ENCODE results near the gene FMNL3.
"Not testable (repeated sequence)": the region's sequence is repeated elsewhere in the genome, so short reads cannot be mapped to it uniquely, and the experiment has no call there.

The FMNL3 gene, protein sequence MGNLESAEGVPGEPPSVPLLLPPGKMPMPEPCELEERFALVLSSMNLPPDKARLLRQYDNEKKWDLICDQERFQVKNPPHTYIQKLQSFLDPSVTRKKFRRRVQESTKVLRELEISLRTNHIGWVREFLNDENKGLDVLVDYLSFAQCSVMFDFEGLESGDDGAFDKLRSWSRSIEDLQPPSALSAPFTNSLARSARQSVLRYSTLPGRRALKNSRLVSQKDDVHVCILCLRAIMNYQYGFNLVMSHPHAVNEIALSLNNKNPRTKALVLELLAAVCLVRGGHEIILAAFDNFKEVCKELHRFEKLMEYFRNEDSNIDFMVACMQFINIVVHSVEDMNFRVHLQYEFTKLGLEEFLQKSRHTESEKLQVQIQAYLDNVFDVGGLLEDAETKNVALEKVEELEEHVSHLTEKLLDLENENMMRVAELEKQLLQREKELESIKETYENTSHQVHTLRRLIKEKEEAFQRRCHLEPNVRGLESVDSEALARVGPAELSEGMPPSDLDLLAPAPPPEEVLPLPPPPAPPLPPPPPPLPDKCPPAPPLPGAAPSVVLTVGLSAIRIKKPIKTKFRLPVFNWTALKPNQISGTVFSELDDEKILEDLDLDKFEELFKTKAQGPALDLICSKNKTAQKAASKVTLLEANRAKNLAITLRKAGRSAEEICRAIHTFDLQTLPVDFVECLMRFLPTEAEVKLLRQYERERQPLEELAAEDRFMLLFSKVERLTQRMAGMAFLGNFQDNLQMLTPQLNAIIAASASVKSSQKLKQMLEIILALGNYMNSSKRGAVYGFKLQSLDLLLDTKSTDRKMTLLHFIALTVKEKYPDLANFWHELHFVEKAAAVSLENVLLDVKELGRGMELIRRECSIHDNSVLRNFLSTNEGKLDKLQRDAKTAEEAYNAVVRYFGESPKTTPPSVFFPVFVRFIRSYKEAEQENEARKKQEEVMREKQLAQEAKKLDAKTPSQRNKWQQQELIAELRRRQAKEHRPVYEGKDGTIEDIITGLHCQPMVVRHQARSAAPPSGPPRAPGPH

DNA sequence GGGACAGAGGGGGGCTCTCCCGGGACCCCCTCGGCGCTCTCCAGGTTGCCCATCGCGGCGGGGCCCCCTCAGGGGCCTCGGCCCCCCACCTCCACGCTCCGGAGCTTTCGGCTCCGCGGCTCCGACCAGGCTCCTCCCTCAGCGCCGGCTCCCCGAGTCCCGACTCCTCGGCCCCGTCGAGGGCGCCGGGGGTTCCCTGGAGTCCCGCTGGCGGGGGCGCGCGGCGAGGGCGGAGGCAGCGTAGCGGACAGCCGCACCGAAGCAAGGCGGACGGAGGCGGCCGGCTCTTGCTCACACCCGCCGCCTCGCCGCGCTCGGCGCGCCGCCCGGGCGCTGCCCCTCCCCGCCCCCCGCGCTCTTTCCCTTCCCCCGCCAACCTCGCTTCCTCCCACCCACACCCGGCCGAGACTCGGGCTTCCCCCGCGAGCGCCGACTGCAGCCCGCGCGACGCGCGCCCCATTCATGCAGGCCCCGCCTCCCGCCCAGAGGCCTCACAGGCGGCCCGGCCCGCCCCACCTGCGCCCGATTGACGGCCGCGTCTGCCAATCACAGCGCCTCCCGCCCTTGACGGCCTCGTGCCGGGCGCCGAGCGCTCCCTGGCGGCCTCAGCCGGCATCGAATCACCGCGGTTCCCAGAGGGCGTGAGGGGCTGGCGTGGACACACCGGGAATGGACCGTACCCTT, at the start of gene FMNL3:
TSS of gene FMNL3 (minus strand) at position 278 of the 684 bp plus-strand sequence. CDS start at position 53, 225 bp downstream.
- DNase-seq = peak; percentile 75 to 99 (median 95)

DNA sequence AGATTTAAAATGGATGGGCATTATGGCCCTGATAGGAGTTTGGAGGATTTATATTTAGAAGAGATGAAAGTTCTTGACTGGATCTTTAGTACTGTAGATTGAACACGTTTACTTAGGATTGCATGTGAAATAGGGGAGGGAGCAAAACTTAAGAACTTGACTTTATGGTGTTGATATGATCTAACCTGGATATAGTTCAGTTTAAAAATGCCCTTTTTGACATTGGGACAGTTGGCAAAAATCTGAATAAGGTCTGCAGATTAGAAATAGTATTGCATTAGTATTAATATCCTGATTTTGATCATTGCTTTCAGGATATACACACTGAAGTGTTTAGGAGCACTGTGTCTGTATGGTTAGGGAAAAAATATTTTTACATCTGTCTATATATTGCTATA, 43.8 kb upstream of the FMNL3 start:
- DNase-seq = no peak

DNA sequence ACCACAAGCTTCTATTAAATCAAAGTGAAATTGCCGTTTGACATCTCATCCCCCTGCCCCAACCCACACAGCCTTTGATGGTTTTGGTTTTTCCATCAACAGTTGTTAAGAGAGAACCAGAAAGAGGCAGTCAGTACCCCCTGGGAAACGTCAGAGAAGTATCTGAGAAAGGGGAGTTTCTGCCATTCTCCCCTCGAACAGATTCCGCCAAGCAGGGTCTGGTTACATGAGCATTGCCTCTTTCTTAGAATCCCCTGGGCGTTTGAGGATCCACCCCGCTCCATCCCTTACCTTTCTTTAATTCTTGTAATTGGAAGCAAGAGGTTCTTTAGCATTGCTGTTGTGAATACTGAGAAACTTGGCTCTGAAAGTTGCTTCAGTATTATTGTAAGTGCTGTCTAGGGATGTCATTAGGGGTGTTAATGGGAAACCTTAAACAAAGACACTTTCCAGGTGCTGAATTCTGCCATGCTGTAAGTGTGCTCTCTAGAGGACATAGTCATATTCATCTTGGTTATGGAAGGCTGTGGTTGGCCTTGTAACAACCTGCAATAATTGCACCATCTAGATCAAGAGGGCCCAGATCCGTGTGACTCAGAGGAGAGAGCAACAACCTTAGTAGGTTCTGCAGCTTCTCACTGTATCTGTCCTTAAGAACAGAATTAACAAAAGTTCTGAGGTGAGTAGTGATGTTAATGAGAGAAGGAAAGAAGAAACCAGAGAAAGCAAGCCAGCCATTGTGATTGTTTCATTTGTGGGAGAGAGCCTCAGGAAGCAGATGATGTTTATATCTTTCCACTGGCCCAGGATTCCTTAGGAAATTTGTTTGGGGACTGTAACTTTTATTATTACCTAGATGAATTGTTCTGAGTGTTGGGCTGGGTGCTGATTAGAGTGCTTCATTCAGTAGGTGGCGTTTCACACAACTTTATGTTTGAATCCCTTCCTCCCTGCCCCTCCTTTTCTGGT, 43.1 kb upstream of the FMNL3 start:
- no peak for DNase-seq

DNA sequence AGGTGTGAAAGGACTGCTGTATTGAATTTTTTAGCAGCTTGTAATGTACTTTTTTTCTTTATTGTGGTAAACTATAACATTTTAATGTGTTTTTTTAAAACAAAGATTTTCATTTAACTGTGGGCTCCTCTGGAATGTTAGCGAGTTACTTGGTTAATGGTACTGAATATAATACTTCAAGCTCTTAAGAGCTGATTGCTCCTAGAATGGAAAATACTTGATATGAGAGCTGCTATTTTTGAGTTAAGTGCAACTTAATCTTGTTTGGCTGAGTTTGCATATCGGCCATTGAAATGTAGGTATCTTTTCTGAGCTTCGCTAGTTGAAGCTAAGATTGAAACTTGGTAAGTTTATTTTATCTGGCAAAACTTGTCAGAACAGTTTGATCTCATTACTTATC, 41.6 kb upstream of the FMNL3 start:
- DNase-seq = no peak

DNA sequence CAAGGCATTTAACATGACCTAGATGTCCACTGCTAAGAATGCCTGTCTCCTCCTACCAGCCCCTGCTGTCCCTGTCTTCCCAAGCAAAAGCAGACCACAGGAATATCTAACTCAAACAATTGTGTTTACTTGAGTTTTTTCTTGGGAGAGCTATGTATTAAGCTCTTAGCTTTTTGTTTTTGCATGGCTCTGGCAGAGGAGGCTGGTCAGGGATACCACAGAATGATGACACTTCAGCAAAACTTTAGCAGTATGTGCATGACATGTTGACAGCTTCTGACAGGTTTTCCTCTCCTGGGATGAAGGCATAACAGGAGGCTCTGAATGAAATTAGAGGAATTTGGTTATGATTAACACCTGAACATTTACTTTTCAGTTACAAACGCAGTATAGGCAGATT, 41.1 kb upstream of the FMNL3 start:
- no peak for DNase-seq

DNA sequence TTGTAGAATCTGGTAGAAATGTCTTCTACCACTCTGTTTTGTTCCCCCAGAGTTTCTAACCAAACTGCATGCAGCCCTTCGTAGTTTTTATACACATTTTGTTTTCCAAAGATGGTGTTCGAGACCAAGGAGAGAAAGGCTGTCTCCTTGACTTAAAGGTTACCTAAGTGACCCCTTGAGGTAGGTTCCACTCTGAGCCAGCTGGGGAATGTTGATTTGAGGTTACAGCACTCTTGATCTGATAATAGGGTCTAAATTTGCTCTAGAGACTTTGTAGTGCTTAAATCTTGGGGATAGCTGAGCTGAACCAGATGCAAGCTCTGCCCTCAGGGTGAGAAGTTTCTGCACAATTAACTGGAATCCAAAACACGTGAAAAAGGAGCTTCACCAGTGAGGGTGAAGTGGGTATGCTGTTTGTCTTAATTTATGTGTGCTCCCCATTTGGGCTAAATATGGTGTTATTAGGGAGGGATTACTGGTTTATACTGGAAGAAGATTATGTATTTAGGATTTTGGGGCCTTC, 37.2 kb upstream of the FMNL3 start:
- DNase-seq = no peak

DNA sequence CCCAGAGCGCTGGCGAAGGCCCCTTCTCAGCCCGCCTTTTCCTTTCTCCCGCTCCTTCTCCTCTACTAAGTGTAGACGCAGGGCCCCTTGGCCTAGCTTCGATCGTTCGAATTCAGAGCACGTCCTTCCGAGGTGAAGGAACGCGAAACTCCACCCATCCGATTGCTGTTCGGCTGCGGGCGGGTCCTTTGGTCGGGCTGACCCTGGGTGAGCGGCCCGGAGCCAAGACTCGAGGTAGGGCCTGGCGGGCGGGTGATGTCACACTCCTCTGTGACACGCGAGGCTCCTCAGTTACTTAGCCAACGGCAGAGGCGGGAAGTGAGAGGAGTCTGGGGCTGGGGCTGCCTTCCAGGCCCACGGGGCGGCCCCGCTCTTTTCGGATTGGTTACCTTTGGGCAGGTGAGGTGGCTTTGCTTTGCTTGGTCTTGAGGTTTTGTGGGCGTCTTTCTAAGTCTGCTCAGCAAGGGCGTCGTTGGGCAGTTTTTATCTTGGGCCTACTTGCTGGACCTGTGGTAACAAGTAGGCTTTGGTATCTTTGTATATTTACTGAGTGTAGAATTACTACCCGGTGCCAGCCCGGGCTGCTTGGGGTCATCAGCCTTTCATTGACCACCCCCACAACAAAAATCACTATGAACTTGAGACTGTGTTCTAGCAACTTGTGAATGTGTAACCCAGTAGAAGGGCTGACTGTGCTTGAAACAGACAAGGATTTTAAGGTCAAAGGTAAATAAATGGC, 34.8 kb upstream of the FMNL3 start:
- DNase-seq = peak in 33 of 56 donors; percentile 26 to 92 (median 73)

DNA sequence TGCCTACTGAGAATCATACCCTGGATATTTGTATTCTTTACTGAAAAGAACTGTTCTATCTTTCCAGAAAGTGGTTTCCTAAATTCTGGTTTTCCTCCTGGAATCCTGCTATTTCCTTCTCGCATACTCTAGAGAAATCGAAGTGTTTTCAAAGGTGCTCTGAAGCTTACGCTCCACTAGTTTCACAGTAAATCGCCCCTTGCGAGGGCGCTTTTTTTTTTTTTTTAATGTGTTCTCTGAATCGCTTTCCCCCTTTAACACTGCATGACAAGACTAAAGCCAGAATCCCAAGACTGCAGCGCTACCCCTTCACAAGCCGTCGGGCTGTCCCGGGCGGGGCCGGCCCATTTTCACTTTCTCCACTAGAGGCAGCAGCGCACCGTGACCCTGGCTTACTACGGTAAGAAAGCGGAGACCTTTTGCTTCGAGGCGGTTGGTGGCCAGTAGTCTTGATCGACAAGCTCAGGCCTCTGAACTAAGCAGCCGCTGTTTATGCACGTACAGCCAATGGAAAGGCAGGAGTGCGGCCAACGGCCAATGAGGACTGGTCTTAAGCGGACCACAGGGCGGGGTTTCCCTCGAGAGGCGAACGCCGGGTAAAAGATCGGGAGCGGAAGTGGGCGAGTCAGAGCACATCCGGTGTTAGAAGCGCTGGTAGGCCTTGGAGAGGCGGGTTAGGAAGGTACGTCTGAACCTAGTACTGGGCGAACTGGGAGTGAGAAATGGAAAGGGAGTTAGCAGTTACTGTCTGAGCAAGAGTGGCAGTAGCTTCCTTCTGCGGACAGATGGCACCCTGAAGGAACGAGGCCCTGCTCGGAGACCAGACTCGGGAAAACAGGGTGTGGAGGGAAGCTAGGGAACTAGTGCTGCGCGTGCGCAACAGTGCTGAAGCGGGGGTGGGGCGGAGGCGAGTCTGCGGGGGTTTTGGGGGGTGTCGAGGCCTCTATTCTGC, 34.0 kb upstream of the FMNL3 start, which contains the start of gene TMBIM6:
TSS of gene TMBIM6 (plus strand) at position 628 of the 952 bp plus-strand sequence. CDS start 10,937 bp downstream, outside the sequence.
- DNase-seq = peak; percentile 74 to 100 (median 99)

DNA sequence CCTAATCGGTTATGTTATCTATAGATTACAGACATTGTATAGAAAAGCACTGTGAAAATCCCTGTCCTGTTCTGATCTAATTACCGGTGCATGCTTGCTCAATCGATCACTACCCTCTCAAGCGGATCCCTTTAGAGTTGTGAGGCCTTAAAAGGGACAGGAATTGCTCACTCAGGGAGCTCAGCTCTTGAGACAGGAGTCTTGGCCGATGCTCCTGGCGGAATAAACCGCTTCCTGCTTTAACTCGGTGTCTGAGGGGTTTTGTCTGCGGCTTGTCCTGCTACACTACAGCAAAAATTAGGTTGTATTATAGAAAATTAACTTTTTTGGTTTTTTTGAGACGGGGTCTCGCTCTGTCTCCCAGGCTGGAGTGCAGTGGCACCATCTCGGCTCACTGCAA, 33.1 kb upstream of the FMNL3 start:
- DNase-seq = not testable (repeated sequence)

DNA sequence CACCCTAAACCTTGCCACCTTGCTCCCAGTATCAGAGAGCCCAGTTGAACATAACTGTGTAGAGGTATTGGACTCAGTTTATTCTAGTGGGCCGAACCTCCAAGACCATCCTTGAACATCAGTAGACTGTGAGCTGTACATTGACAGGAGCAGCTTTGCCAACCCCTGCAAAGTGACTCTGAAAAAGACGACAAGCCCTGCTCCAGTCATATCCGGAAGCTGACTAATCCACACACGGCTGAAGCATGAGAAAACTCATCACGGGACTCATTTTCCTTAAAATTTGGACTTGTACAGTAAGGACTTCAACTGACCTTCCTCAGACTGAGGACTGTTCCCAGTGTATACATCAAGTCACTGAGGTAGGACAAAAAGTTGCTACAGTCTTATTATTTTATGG, 31.5 kb upstream of the FMNL3 start:
- not testable (repeated sequence) for DNase-seq

DNA sequence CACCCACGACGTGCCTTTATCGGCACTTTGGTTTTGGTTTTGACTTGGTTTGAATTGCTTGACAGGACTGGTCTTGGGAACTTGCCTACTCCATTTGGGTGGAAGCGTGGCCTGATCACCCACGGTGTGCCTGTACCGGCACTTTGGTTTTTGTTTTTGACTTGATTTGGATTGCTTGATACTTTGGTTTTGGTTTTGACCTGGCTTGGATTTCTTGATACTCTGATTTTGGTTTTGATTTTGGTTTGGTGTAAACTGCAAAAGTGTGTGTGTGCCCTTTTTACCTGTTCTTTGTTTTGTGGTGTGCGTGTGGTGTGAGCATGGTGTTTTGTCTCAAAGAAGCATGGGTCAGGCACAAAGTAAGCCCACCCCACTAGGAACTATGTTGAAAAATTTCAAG, 27.7 kb upstream of the FMNL3 start:
- DNase-seq = not testable (repeated sequence)

DNA sequence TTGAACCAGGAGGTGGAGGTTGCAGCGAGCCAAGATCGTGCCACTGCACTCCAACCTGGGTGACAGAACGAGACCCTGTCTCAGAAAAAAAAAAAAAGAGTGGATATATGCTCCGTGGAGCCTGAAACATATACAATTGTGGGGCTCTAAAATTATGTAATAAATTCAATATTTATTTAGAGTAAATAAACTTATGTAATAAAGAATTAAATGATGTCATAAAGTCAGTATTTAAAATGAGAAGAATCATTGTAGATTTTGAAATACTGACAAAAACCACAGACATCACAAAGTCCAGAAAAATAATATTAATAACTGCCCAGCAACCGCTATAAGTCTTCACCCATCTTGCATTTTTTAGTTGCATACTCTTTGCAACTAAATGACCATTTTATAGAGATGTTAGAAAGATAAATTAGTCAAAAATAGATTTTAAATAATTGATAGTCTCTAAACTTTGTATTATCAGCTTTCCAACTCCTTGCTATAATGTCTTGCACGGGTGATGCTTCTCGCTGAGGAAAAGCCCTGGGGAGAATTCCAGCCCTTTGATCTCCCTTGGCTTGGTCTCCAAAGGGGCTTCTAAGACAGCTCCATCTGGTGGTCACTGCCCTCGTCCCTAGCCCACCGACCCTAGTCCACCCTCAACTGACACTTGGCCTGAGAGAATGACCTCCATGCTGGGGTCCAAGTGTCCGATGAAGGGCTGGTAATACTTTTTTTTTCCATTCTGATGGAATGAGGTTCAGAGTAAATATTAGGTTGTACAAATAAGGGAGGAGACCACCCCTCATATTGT, 26.2 kb upstream of the FMNL3 start:
- DNase-seq = no peak

DNA sequence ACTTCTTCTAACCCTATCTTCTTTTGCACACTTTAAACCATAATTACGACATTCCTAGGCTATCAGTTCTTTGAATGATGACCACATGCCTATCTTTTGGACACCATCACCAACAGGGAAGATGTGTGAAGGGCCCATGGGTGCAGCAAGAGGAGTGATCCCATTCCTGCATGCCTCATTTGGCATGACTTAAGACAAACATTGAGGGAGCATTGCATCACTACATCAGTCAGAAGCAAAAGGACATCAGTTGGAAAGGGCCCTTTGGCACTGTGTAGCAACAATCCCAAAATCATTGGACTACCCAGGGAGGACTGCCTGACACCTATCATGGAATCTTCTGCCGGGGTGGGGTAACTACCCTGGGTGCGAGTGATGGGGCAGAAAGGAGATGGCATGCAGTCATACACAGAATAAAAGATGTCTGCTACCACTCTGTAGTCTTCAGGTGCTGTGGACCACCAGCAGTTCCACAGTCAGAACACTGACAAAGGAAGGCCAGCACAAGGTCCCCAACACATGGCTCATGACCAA, 23.4 kb upstream of the FMNL3 start:
- no peak for DNase-seq

DNA sequence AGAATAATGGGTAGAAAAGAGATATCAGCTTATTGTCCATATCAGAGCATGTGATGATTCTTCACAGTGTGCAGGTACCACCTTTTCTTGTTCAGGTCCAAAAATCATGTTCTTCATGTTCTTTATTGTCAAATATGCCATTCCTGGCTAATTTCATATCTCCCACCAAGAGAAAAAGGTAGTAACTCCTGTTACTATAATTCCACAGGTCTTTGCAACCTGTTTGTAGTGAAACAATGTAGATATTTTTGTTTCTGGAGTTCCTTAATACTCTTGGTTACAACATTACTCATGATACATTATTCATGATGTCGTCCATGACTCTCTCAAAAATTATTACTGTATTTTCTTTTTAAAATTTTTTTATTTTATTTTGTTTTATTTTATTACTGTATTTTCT, 22.8 kb upstream of the FMNL3 start:
- no peak for DNase-seq

DNA sequence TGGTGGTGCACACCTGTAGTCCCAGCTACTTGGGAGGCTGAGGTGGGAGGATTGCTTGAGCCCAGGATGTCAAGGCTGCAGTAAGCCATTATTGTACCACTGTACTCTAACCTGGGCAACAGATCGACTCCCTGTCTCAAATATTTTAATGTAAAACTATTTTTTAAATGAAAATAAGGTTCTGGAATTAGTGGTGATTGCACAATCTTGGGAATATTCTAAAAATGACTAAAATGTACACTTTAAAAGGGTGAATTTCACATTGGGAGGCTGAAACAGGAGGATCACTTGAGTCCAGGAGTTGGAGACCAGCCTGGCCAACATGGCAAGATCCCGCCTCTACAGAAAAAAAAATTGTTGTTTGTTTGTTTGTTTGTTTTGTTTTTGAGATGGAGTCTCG, 21.2 kb upstream of the FMNL3 start:
- no peak for DNase-seq

DNA sequence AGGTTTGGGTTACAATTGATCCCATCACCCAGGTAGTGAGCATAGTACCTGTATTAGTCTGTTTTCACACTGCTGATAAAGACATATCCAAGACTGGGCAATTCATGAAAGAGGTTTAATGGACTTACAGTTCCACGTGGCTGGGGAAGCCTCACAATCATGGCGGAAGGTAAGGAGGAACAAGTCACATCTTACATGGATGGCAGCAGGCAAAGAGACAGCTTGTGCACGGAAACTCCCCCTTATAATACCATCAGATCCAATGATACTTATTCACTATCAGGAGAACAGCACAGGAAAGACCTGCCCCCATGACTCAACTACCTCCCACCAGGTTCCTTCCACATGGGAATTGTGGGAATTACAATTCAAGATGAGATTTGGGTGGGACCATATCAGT, 14.2 kb upstream of the FMNL3 start:
- DNase-seq = not testable (repeated sequence)

DNA sequence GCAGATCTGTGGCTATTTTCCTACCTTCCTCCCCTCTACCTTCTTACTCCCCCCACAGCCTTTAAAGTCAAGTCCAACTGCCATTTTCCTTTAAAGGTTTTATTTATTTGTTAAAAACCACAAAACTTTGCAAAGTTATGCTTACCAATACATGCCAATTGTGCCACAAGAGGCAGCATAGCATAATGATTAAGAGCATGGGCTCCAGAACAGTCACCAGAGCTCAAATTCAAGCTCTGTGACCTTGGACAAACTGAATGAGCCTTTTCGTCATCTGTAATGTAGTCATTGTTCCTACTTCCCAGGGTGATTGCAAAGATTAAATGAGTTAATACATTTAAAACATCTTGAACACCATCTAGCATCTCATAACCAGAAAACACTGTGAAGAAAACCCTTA, 13.0 kb upstream of the FMNL3 start:
- DNase-seq = no peak
